Fibroblast of skin of right quadriceps (primary cell): ENCODE data around the gene SWAP70.
"Not testable (repeated sequence)": the region's sequence is repeated elsewhere in the genome, so short reads cannot be mapped to it uniquely, and the experiment has no call there.

Experiments
- DNase-seq: peaks from one replicate; pipeline ENCODE4 v3.0.0-alpha.2; 2013

SWAP70 gene

GRCh38 chr11:9726321-9727022 lies 62.6 kb downstream of the SWAP70 start:
- peak; percentile 60 for DNase-seq

- no peak for DNase-seq
Measured at GRCh38 chr11:9728058-9728457, 64.2 kb downstream of the SWAP70 start.

GRCh38 chr11:9731256-9731655 lies 67.4 kb downstream of the SWAP70 start:
- DNase-seq = no peak

GRCh38 chr11:9732453-9732852 lies 68.6 kb downstream of the SWAP70 start:
- no peak for DNase-seq

GRCh38 chr11:9733212-9733611 lies 69.3 kb downstream of the SWAP70 start:
- no peak for DNase-seq

- no peak for DNase-seq
Measured at GRCh38 chr11:9735236-9735635, 71.4 kb downstream of the SWAP70 start.

GRCh38 chr11:9735919-9736318 lies 72.0 kb downstream of the SWAP70 start:
- no peak for DNase-seq

- DNase-seq = no peak
Measured at GRCh38 chr11:9736365-9736764, 72.5 kb downstream of the SWAP70 start.

- no peak for DNase-seq
Measured at GRCh38 chr11:9738116-9738515, 74.2 kb downstream of the SWAP70 start.

- no peak for DNase-seq
Measured at GRCh38 chr11:9738707-9739106, 74.8 kb downstream of the SWAP70 start.

- DNase-seq = no peak
Measured at GRCh38 chr11:9739123-9739900, 75.4 kb downstream of the SWAP70 start.

- no peak for DNase-seq
Measured at GRCh38 chr11:9740202-9740883, 76.5 kb downstream of the SWAP70 start.

GRCh38 chr11:9741260-9741659 lies 77.4 kb downstream of the SWAP70 start:
- no peak for DNase-seq

GRCh38 chr11:9743512-9743911 lies 79.6 kb downstream of the SWAP70 start:
- not testable (repeated sequence) for DNase-seq

GRCh38 chr11:9745411-9746211 lies 81.7 kb downstream of the SWAP70 start:
- DNase-seq = no peak

GRCh38 chr11:9747229-9747628 lies 83.4 kb downstream of the SWAP70 start:
- DNase-seq = no peak

- no peak for DNase-seq
Measured at GRCh38 chr11:9747828-9748227, 84.0 kb downstream of the SWAP70 start.

- peak; percentile 78 for DNase-seq
Measured at GRCh38 chr11:9748361-9748970, 84.6 kb downstream of the SWAP70 start.

- no peak for DNase-seq
Measured at GRCh38 chr11:9750551-9750950, 86.7 kb downstream of the SWAP70 start.

- peak; percentile 52 for DNase-seq
Measured at GRCh38 chr11:9752091-9752490, 88.2 kb downstream of the SWAP70 start.

GRCh38 chr11:9753021-9753420 lies 89.1 kb downstream of the SWAP70 start:
- peak; percentile 81 for DNase-seq

- DNase-seq = no peak
Measured at GRCh38 chr11:9754010-9754471, 90.2 kb downstream of the SWAP70 start.
